Panc1 (cell line): ENCODE data around the gene LPP.

ENCODE experiments used
- CTCF ChIP-seq: fragments of 450-650 bp; IDR thresholded peaks from 2 replicates; pipeline ENCODE4 v1.5.1; 2017; ENCODE audit warnings: mild to moderate bottlenecking
- REST ChIP-seq, 2 experiments: IDR thresholded peaks; 2 replicates each; pipeline ENCODE4 v1.6.1; 2011 to 2012; ENCODE audit warnings: low read depth in 2 of 2, control low read depth in 1 of 2, low read length in 1 of 2, mild to moderate bottlenecking in 1 of 2, moderate library complexity in 1 of 2; ENCODE audit not compliant: insufficient read depth in 1 of 2

DNA sequence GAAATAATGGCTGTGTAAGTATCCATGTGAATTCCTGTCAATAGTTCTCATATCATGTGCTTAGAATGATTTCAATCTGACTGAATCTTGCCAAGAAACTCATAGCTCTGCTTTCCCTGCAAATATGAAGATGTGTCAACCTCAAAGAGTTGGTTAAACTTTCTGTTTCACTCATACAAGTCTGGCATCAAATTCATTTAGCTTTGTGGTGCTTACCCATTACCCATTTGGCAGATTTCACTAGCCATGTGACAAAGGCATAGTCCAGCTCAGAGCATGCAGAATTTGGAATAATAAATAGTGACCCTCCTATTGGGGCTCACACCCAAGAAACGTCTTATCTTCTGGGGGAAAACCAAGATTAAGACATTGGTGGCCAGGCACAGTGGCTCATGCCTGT is 761.2 kb downstream of the LPP start:
- TF ChIP-seq REST (IDR thresholded peaks at IDR 0.05; ENCODE audit: insufficient read depth in 1 of 2, low read depth in 2 of 2, low read length in 1 of 2) (no peak), CTCF (no peak)
